Stimulated activated CD8-positive, alpha-beta memory T cell treated with anti-CD3 and anti-CD28 coated beads, Interleukin-4, amount 100 ng/mL, for 1 hour (primary cell): ENCODE data around the gene GGTA1.

Experiments
- DNase-seq, 2 donors: peaks; one replicate each; pipeline ENCODE4 v3.0.0-alpha.2; 2020; ENCODE audit warnings: low read depth in 2 of 2, low spot score in 1 of 2

GGTA1 gene

GRCh38 chr9:121405899-121406298 is 93.7 kb downstream of the GGTA1 start:
- no peak for DNase-seq
